IMR-90 (cell line): ENCODE data around the gene USP43.

Experiments
- POLR2A ChIP-seq: IDR thresholded peaks from 2 replicates; pipeline ENCODE4 v1.6.1; 2012; ENCODE audit warnings: mild to moderate bottlenecking, low read depth, low read length
- TF ChIP-seq, protein P1 (sequence below): conservative IDR thresholded peaks from 2 replicates; pipeline ENCODE4 v1.5.1; 2012; ENCODE audit warnings: mild to moderate bottlenecking, low read depth, low read length, improper control_type of control experiment

DNA sequence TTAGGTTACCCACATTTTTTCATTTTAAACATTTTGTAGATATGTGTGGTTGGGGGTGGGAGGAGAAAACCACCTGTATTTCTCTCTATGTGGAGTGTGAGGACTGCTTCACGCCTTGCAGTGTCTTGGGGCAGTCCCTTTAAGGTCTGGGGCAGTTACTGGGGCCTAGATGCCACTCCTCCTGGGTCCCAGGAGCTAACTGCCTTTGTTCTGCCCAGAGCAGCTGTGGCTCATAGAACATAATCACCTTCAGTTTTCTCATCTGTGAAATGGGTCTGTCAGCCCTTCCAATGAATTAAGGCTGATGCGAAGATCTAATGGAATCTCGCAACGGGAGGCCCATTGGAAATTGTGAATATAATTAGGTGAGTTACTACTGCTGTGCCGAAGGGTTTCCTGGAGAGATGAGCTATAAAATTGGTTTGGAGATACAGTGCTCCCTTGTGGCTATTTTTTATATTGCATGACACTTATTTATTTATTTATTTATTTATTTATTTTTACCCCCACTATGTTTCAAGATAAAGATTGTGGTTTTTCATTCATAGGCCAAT lies 123.1 kb downstream of the USP43 start:
- TF ChIP-seq, protein P1, sequence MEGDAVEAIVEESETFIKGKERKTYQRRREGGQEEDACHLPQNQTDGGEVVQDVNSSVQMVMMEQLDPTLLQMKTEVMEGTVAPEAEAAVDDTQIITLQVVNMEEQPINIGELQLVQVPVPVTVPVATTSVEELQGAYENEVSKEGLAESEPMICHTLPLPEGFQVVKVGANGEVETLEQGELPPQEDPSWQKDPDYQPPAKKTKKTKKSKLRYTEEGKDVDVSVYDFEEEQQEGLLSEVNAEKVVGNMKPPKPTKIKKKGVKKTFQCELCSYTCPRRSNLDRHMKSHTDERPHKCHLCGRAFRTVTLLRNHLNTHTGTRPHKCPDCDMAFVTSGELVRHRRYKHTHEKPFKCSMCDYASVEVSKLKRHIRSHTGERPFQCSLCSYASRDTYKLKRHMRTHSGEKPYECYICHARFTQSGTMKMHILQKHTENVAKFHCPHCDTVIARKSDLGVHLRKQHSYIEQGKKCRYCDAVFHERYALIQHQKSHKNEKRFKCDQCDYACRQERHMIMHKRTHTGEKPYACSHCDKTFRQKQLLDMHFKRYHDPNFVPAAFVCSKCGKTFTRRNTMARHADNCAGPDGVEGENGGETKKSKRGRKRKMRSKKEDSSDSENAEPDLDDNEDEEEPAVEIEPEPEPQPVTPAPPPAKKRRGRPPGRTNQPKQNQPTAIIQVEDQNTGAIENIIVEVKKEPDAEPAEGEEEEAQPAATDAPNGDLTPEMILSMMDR: peak; percentile 30
- no peak for TF ChIP-seq POLR2A
